OCI-LY1 (cell line): Measurements from ENCODE around the gene DALRD3.

Experiments
- H2AFZ ChIP-seq: fragments of 200-600 bp; sonication (generic), shearing (Covaris generic); 2 replicates; pipeline ENCODE4 v1.6.0; 2014; ENCODE audit warnings: antibody characterized with exemption, mild to moderate bottlenecking, low read length
- H3F3A ChIP-seq: fragments of 200-600 bp; sonication (generic), shearing (Covaris generic); 2 replicates; pipeline ENCODE4 v1.6.0; 2014; ENCODE audit warnings: mild to moderate bottlenecking, antibody characterized with exemption, low read length, moderate library complexity; ENCODE audit not compliant: insufficient read depth
- H3K27ac ChIP-seq: fragments of 200-600 bp; sonication (generic); 2 replicates; pipeline ENCODE4 v1.5.1; 2014; ENCODE audit warnings: low read length, mixed run types, mild to moderate bottlenecking, low read depth; ENCODE audit not compliant: poor library complexity, severe bottlenecking
- H3K27me3 ChIP-seq: fragments of 200-600 bp; sonication (generic); 2 replicates; pipeline ENCODE4 v1.6.0; 2014; ENCODE audit warnings: antibody characterized with exemption, mild to moderate bottlenecking, low read length, moderate library complexity; ENCODE audit not compliant: insufficient read depth
- H3K36me3 ChIP-seq: fragments of 200-600 bp; sonication (generic); 2 replicates; pipeline ENCODE4 v1.6.1; 2014; ENCODE audit warnings: mild to moderate bottlenecking, antibody characterized with exemption, low read length, moderate library complexity, mixed read lengths; ENCODE audit not compliant: insufficient read depth
- H3K4me1 ChIP-seq: fragments of 200-600 bp; sonication (generic); 2 replicates; pipeline ENCODE4 v1.5.1; 2014; ENCODE audit warnings: mild to moderate bottlenecking, low read length, moderate library complexity; ENCODE audit not compliant: insufficient read depth, severe bottlenecking
- H3K4me2 ChIP-seq: fragments of 200-600 bp; sonication (generic), shearing (Covaris generic); 2 replicates; pipeline ENCODE4 v1.6.1; 2014; ENCODE audit warnings: low read length
- H3K4me3 ChIP-seq: fragments of 200-600 bp; sonication (generic); 2 replicates; pipeline ENCODE4 v1.5.1; 2014; ENCODE audit warnings: low read length, low read depth, mild to moderate bottlenecking, mixed read lengths; ENCODE audit not compliant: poor library complexity, severe bottlenecking
- H3K79me2 ChIP-seq: fragments of 200-600 bp; shearing (Covaris generic); 2 replicates; pipeline ENCODE4 v1.6.1; 2016; ENCODE audit warnings: mixed run types, low read length, mixed read lengths; ENCODE audit not compliant: insufficient read depth
- H3K9ac ChIP-seq: fragments of 200-600 bp; sonication (generic), shearing (Covaris generic); 2 replicates; pipeline ENCODE4 v1.6.1; 2014; ENCODE audit warnings: mild to moderate bottlenecking, low read length, mixed read lengths
- H3K9me2 ChIP-seq: fragments of 200-600 bp; sonication (generic), shearing (Covaris generic); 2 replicates; pipeline ENCODE4 v1.6.1; 2014; ENCODE audit warnings: low read depth, mild to moderate bottlenecking, low read length, mixed read lengths
- H3K9me3 ChIP-seq: fragments of 200-600 bp; shearing (Covaris generic); 2 replicates; pipeline ENCODE4 v1.6.1; 2014; ENCODE audit warnings: low read length, mixed read lengths
- H4K20me1 ChIP-seq: fragments of 200-600 bp; sonication (generic), shearing (Covaris generic); 2 replicates; pipeline ENCODE4 v1.6.0; 2016; ENCODE audit warnings: mild to moderate bottlenecking, low read length; ENCODE audit not compliant: insufficient read depth
- CTCF ChIP-seq: fragments of 200-600 bp; sonication (generic), shearing (Covaris generic); IDR thresholded peaks from 2 replicates; pipeline ENCODE4 v1.5.1; 2017; ENCODE audit warnings: mild to moderate bottlenecking, antibody characterized with exemption, low read length, moderate library complexity, mixed read lengths
- EZH2 ChIP-seq: fragments of 200-600 bp; sonication (generic), shearing (Covaris generic); IDR thresholded peaks from 2 replicates; pipeline ENCODE4 v1.8.0; 2017; ENCODE audit warnings: borderline replicate concordance, mixed run types, mild to moderate bottlenecking, antibody characterized with exemption, low read length, moderate library complexity, mixed read lengths

DALRD3 gene

GRCh38 chr3:49007771-49008528 is 10.4 kb downstream of the DALRD3 start:
- H2AFZ ChIP-seq, result no peak overlapping the region
- H3F3A ChIP-seq, result no peaks in the 10 kb centered on the region
- peak overlapping the region; percentile 91 for H3K9ac ChIP-seq
- H3K9me2 ChIP-seq, result no peaks in the 10 kb centered on the region
- peak overlapping the region; percentile 75 for H3K27ac ChIP-seq
- H4K20me1 ChIP-seq, result no peaks in the 10 kb centered on the region
- H3K4me3 ChIP-seq, result peak overlapping the region; percentile 75
- peak overlapping the region; percentile 77 for H3K4me2 ChIP-seq
- H3K4me1 ChIP-seq, result peaks cover 17% of the 10 kb centered on the region
- H3K79me2 ChIP-seq, result no peaks in the 10 kb centered on the region
- H3K36me3 ChIP-seq, result peaks cover 15% of the 10 kb centered on the region; the same call in 1 of the 2 replicates
- H3K9me3 ChIP-seq, result no peaks in the 10 kb centered on the region
- TF ChIP-seq CTCF (no peak), EZH2 (no peak)
- no peaks in the 10 kb centered on the region for H3K27me3 ChIP-seq

GRCh38 chr3:49007068-49007770 is 11.2 kb downstream of the DALRD3 start, which contains the start of gene WDR6:
TSS of gene WDR6 (plus strand) at chr3:49007391. CDS start at chr3:49007432, 41 bp downstream.
- Histone ChIP-seq H3K4me3 (peak within 1 kb of the TSS; percentile 75), H3K4me1 (peaks cover 17% of the 10 kb centered on the region), H4K20me1 (no peaks in the 10 kb centered on the region), H3K27ac (peak within 1 kb of the TSS; percentile 75), H3K4me2 (peak within 1 kb of the TSS; percentile 77), H3K79me2 (no peaks in the 10 kb centered on the region), H2AFZ (no peak within 1 kb of the TSS), H3K27me3 (no peaks in the 10 kb centered on the region), H3F3A (no peaks in the 10 kb centered on the region), H3K9ac (peak within 1 kb of the TSS; percentile 91), H3K9me3 (no peaks in the 10 kb centered on the region), H3K36me3 (peaks cover 9% of the 10 kb centered on the region; the same call in 1 of the 2 replicates), H3K9me2 (no peaks in the 10 kb centered on the region)
- TF ChIP-seq EZH2 (no peak), CTCF (peak; percentile 53)

GRCh38 chr3:49006408-49007067 is 11.8 kb downstream of the DALRD3 start:
- H3K36me3 ChIP-seq, result peaks cover 2% of the 10 kb centered on the region; the same call in 1 of the 2 replicates
- no peaks in the 10 kb centered on the region for H3K79me2 ChIP-seq
- H3K9ac ChIP-seq, result peak overlapping the region; percentile 91
- H4K20me1 ChIP-seq, result no peaks in the 10 kb centered on the region
- peak overlapping the region; percentile 51 for H3K27ac ChIP-seq
- no peaks in the 10 kb centered on the region for H3K9me3 ChIP-seq
- H3K9me2 ChIP-seq, result no peaks in the 10 kb centered on the region
- H3K27me3 ChIP-seq, result no peaks in the 10 kb centered on the region
- TF ChIP-seq CTCF, result no peak
- TF ChIP-seq EZH2, result no peak
- H3F3A ChIP-seq, result no peaks in the 10 kb centered on the region
- H2AFZ ChIP-seq, result no peak overlapping the region
- H3K4me2 ChIP-seq, result peak overlapping the region; percentile 77
- H3K4me3 ChIP-seq, result peak overlapping the region; percentile 75
- H3K4me1 ChIP-seq, result peaks cover 17% of the 10 kb centered on the region
